ENCODE data around the gene TMEM203.

DNA sequence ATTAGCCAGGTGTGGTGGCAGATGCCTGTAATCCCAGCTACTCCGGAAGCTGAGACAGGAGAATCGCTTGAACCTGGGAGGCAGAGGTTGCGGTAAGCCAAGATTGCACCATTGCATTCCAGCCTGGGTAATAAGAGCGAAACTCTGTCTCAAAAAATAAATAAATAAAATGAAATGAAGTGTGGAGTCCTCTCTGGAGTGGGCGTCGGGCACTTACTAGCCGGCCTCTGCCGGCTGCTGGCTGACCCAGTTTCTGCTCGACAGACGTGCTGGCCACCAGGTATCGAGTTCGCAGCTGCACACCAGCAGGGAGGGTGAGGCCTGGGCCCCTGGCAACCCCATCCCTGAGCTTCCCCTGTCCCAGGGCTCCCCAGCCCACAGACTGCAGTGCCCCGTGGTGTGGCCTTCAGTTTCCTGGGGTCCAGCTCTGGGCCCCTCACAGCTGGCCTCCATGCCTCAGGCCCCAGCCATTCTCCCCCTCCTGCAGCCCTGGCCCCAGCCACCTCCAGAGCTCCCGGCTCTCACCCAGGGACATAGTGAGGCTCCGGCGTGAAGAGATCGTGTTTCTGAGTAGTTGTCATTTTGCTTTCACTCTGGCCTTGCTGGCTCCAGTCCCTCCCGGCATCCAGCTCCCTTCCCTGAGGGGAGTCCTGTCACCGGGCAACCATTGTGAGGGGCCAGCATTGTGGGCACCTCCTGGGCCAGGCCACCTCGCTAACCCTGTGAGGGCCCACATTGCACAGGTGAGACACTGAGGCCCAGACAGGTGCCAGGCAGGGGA lies 41.9 kb upstream of the TMEM203 start:
- TF ChIP-seq POLR2A (IDR thresholded peaks at IDR 0.05) (no peak), CTCF (IDR thresholded peaks at IDR 0.05 in 4 of 5, conservative IDR thresholded peaks at IDR 0.05 in 1 of 5) (no peak)

Measured in gastrocnemius medialis (tissue), 4 donors.